GM12864 (cell line): ENCODE results near the gene CPED1.

Experiments
- DNase-seq: peaks from one replicate; pipeline ENCODE4 v3.0.0-alpha.2; 2011; ENCODE audit warnings: low read depth
- H3K4me3 ChIP-seq: 2 replicates; pipeline ENCODE4 v1.5.1; 2011; ENCODE audit warnings: mild to moderate bottlenecking, low read depth, low read length, control low read depth
- TF ChIP-seq, protein P1 (sequence below): IDR thresholded peaks from 2 replicates; pipeline ENCODE4 v1.5.1; 2011; ENCODE audit warnings: low read depth, mild to moderate bottlenecking, moderate library complexity, low read length, control low read depth, inconsistent platforms; ENCODE audit errors: missing control alignments

Gene CPED1

GRCh38 chr7:121101083-121101482, 112.6 kb downstream of the CPED1 start:
- TF ChIP-seq, protein P1, sequence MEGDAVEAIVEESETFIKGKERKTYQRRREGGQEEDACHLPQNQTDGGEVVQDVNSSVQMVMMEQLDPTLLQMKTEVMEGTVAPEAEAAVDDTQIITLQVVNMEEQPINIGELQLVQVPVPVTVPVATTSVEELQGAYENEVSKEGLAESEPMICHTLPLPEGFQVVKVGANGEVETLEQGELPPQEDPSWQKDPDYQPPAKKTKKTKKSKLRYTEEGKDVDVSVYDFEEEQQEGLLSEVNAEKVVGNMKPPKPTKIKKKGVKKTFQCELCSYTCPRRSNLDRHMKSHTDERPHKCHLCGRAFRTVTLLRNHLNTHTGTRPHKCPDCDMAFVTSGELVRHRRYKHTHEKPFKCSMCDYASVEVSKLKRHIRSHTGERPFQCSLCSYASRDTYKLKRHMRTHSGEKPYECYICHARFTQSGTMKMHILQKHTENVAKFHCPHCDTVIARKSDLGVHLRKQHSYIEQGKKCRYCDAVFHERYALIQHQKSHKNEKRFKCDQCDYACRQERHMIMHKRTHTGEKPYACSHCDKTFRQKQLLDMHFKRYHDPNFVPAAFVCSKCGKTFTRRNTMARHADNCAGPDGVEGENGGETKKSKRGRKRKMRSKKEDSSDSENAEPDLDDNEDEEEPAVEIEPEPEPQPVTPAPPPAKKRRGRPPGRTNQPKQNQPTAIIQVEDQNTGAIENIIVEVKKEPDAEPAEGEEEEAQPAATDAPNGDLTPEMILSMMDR, result no peak
- H3K4me3 ChIP-seq, result no peak overlapping the region
- no peak for DNase-seq

GRCh38 chr7:121101621-121102020, 113.1 kb downstream of the CPED1 start:
- no peak for DNase-seq
- TF ChIP-seq, protein P1, result no peak

GRCh38 chr7:121102619-121103018, 114.1 kb downstream of the CPED1 start:
- TF ChIP-seq, protein P1, result no peak
- DNase-seq, result no peak
- H3K4me3 ChIP-seq, result no peak overlapping the region

More at GRCh38 chr7:121101621-121102020, 113.1 kb downstream of the CPED1 start:
- no peak overlapping the region for H3K4me3 ChIP-seq

GRCh38 chr7:121103086-121103485, 114.6 kb downstream of the CPED1 start:
- TF ChIP-seq, protein P1, result no peak
- no peak for DNase-seq

DNA sequence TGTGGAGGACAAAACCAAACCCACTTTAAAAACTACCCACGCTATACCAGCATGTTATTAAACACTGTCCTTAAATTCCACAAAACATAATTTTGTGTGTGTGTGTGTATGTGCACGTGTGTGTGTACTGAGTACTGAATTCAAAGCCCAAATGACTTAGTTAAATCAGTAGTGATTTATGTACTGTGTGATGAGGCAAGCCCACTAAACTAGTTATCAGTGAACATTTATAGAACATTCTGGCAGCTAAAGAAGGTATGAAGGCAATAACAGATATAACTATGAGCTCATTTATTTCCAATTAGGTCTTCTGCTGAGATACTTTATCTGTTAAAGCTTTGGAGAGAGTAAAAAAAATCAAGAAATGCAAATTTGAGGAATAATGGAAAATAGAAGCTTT, 115.1 kb downstream of the CPED1 start:
- no peak for DNase-seq
- no peak overlapping the region for H3K4me3 ChIP-seq
- TF ChIP-seq, protein P1, result no peak

More at GRCh38 chr7:121103086-121103485, 114.6 kb downstream of the CPED1 start:
- H3K4me3 ChIP-seq, result no peak overlapping the region

- DNase-seq, result no peak
- no peak overlapping the region for H3K4me3 ChIP-seq
- TF ChIP-seq, protein P1, result no peak
Measured at GRCh38 chr7:121105262-121105661, 116.8 kb downstream of the CPED1 start.

GRCh38 chr7:121107923-121108498, 119.5 kb downstream of the CPED1 start:
- DNase-seq, result peak; percentile 12
- TF ChIP-seq, protein P1, result peak; percentile 70
- H3K4me3 ChIP-seq, result no peak overlapping the region
